HG03280 (cell line): Measurements from ENCODE around the gene NTRK2.

Experiments
- ATAC-seq: cut with Tn5 transposase; IDR thresholded peaks from one replicate; pipeline ENCODE4 v1.9.1; 2021; ENCODE audit warnings: mild to moderate bottlenecking, moderate library complexity; ENCODE audit not compliant: unreplicated experiment

The NTRK2 gene

DNA sequence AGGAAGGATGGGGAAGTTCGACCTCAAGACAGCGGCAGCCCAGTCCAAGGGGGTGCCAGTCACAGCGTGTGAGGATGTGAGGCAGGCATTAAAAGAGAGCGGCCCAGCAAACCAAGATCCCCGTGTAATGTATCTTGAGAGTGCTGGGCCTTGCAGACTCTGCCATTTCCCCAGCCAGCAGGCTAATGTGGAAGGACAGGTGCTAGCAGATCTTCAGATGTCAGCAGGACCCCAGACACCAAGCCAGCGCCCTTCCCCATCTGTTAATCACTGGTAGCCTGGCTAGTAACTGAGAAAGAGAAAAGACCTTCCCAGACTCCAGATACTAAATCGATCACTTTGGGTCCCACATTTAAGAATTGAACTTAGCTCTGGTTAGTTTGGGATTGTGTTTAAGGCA, 62.2 kb downstream of the NTRK2 start:
- no peak for ATAC-seq

DNA sequence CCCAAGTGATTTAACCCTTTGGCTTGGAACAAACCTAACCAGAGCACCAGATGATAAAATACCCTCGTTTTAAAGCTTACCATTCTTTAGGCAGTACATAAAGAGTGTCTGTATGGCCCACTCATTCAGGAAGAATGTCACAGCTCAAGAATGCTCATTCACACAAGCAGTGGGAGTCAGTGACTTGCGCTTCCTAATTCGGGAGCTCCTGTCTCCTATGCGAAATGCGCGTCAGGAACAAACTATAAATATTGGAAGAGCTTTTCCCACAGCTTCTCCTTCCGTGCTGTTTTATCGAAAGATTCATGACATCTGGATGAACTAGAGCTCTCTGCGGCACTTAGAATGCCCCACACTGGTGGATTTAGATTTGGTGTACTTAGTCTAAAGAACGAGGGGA, 66.6 kb downstream of the NTRK2 start:
- no peak for ATAC-seq

DNA sequence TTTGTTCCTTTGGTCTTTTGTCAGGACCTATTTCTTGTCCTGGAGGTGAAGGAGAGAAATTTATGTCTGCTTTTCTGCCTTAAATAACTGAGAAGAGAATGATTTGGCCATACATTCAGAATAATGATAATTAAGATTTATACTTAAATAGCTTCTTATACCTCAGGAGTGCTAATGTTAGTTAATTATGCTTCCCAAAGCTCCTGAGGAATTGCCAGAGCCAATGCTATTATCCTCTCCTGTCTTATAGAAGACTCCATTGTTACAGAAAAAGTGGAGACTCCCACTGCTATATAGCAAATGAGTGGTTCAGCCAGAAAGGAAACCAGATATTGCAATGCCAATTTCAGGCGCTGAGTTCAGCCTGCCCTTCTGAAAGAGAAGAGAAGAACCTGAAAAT, 67.0 kb downstream of the NTRK2 start:
- no peak for ATAC-seq

DNA sequence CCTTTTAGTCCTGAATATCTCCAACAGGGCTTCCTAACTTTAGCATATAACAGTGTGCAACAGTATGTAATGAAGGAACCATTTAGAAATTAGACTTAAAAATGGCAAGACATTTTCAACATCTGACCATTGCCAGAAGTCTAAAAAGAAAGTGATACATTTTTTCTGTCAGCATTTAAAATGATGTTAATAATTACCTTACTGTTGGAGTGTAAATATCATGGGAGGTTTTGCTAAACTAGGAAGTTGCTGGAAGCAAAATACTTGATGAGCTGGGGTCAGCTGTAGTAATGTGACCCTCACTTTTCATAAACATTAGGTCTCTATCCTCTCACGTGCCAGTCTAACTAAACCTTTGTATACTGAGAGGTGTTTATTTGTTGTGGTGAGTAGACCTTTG, 68.8 kb downstream of the NTRK2 start:
- no peak for ATAC-seq

DNA sequence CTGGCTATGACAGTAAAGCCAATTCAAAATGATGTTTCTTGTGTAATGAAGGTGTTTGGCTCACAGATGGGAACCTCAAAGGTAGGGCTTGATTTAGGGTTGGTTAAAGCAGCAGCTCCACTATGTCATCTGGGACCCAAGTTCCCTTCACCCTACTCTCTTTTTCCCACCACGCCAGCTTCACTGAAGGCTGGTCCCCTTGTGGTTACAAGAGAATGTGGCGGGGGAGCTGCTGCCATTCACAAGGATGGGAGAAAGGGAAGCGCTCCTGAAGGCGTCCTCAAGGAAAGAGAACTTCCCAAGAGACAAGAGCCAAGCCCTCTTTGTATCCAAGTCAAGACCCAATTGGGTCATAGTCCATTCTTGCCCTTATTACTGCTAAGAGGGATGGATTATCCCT, 72.7 kb downstream of the NTRK2 start:
- ATAC-seq: no peak

DNA sequence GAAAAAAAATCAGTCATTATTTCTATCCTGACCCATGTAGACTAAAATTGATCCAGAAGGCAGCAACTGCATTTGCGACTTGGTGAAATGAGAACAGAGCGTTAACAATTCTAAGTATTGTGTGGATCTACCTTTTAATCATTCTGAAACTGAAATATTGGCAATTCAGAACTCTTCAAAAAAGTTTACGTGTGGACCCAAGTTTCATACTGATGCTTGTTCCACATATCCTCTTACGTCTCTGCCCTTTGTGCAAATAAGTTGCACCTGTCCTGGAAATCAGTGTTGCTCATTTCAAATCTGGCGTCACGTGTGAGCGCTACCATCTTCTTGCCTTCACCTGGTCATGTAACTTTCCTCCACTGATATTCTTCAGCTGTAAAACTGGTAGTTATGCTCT, 74.7 kb downstream of the NTRK2 start:
- ATAC-seq: peak; percentile 61

DNA sequence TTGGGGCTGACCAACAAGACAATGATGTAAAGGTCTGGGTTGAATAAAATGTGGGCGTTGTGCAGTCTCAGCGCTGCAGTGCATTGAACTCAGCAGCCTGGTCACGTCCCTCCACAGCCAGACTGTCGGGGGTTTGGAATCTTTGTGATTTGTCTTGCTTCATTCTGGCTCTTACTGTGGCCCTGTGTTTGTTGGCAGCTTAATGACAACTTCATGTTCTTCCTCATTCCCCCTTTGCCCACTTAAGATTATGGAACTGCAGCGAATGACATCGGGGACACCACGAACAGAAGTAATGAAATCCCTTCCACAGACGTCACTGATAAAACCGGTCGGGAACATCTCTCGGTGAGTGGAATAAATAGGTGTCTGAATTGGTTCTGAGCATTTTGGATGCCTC, 75.2 kb downstream of the NTRK2 start:
- no peak for ATAC-seq

DNA sequence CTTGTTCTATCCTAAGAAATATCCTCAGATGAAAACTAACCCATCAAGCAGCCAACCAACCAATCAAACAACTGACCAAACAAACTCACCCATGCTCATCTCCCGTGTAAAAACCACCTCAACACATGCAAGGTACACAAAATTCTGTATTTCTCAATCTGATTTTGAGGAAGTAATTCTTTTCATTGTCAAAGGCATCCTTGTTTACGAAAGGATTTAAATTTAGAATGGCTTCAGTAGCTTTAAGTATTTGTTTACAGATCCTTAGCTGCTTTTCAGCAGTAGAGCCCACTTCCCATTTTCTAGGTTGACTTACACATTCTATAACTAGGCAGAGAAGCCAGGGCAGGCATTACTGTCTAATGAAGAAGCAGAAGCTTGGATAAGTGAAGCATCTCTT, 78.6 kb downstream of the NTRK2 start:
- ATAC-seq: no peak

DNA sequence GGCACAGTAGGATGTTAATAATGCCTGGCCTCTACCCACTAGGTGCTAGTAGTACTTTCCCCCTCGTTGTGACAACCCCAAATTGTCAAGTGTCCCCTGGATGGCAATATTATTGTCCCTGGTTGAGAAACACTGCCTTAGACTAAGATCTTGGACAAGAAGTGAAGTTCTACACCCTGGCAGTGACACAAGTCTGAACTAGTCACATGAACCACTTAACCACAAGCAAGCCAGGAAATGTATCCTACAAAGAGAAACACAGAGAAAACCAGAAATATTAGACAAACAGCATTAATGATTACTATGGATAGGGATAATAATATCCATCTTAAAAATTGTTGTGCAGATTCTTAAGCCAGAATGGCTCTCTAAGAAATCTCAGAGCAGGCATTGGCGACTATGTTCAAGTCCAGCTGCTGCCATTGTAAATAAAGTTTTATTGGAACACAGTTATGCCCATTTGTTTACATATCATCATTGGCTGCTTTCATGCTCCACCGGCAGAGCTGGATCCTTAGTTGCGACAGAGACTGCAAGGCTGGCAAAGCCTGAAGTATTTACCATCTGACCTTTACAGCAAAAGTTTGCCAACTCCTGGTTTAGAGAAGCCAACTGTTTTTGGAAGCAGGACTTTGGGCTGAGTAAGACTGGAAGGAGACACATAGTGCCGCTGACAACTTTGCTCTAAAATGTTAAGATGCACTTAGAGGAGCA, 80.8 kb downstream of the NTRK2 start:
- ATAC-seq: no peak

DNA sequence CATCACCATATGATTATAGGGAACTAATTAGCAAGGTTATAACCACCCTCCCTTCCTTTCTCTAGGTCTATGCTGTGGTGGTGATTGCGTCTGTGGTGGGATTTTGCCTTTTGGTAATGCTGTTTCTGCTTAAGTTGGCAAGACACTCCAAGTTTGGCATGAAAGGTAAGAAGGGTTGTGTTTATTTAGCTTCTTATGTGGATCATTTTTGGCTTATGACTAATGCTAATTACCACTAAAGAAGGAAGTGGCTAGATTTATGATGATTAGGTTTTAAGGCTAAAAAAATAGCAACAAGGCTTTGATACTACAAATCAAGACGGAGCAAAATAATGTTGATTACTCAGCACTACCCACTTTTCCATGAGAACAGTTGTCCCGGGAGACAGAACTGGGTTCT, 82.4 kb downstream of the NTRK2 start:
- no peak for ATAC-seq

DNA sequence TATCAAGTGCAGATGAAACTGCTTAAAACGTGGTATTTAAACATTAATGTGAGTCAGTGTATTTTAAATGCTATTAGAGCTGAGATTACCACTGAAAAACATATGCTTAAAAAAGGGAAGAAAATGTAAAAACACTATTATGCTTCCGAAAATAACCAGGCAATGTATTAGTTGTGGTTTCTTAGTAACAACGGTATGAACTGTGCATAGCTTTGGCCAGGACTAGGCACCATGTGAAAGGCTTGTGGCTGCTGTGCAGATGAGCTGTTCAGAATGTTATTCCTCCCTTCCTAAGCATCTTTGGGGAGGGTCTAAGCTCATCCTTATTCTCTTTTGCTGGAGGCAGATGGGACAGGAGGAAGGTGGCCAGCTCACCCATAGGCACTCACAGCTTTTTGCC, 84.9 kb downstream of the NTRK2 start:
- no peak for ATAC-seq

DNA sequence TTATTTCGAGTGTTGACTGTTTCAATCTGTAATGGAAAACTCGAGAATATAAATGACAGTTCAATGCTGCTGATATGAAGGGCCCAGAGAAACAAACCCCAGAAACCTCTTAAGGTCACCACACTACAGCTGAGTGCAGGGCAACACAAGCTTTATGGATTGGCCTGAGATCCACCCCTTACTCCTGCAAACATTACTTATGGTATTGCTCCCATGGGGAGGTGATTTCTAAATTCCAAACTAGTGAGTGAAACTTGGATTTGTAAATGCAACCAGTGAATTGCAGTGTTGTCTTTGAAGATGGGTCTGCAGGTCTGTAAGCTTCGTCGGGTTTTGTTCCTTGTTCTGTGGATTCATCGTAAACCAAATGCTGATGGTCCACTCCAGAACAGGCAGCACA, 85.4 kb downstream of the NTRK2 start:
- no peak for ATAC-seq

DNA sequence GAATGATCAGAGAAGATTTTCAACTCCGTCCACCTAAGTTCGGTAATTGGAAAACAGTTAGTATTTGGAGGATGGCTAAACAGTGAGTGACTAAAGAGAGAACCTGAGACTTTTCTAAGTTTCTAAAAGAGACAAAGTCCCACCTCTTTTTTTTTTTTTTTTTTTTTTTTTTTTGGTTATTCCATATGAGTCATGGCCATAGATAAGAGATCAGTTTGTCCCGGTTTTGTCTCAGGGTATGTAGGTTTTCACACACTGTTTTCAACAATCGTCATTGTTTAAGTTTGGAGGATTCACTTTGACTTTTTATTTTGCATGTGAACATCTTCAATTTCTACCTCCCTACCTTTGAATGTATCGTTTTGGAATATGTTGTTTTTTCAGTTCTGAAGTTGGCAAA, 85.9 kb downstream of the NTRK2 start:
- no peak for ATAC-seq

DNA sequence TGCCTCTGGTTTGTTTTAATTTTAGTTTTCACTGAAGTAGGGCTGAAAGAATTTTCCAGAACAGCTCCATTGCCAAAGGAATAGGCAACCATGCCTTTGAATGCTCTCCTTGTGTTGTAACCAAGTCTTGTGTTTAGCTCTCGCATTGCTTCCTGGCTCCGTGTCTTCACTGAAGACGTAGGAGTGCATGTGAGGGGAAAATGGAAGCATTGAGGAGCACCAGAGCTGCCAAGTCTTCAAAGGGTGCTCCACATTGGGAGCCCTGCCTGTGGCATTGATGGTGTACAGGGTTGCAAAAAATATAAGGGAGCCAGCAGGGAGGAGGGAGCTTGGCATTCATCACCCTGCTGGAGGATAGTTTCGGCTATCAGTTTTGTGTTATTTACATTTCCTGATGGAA, 86.6 kb downstream of the NTRK2 start:
- no peak for ATAC-seq

DNA sequence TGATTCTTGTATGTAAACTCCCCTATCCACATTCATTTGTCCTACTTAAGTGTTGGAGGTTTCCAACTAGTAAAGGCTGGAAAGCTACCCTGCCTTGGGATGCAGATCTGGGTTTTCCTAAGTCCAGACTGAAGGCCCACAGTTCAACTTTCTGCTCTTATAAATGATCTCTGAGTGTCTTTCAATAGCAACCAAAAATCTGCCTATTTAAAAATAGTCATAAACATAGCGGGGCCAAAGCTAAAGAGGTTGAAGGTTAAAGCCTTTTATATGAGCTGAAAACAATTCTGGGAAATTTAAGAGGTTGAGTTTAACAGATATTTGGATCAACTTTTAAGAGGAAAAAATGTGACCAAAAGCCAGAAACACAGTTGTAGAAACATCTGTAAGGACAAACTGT, 87.2 kb downstream of the NTRK2 start:
- ATAC-seq: no peak

DNA sequence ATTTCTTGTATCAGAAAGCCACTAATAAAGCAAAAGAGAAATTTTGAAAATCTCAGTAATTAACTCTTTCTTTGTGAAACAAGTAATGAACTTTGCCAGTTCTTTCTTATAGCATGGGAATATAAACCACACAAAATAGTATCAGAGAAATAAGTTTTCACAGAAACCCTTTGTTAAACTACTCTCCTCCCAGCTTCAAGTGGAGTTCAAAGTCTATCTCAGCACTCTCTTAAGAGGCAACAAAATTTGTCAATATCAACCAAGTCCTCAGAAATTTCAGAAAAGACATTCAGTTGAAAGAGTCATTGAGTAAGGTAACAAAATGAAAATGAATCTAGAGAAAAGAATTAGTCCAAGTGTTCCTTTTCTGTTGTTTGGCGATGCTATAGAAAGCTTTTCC, 89.3 kb downstream of the NTRK2 start:
- peak; percentile 2 for ATAC-seq

DNA sequence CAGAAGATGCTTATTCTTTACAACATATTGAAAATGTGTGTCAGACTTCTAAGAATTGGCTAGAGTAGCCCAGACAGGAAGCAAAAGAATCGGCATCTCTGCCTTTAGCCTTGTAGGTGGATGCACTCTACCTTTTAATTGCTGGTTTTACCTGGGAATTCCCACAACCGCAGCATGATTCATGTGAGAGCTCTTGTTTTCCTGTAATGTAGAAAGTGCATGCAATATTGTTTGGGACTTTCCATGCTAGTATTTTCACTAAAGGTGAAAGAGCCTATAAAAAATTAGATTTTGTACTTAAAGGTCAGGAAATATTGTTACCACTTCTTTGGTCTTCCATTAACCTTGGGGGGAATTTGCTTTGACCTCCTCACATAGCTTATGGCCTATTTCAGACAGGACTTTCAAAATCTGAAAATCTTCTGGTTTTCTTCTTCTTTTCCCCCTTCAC, 89.8 kb downstream of the NTRK2 start:
- peak; percentile 45 for ATAC-seq

DNA sequence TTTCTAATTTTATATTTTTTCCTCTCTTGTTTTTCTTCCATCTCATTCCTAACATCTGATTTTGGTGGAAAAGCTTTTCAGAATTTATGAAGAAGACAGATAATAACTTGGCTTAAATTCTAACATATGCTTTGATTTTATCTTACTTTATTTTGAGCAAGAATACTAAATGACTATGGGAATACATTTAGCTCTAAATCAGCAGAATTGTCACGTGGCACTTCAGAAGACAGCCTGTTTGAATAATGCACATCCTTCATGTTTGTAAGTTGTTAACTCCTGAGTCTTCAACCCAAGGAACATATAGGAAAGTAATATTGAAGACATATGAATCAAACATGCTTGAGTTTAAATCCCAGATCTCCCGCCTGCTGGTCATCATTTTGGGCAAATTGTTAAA, 90.3 kb downstream of the NTRK2 start:
- ATAC-seq: no peak

DNA sequence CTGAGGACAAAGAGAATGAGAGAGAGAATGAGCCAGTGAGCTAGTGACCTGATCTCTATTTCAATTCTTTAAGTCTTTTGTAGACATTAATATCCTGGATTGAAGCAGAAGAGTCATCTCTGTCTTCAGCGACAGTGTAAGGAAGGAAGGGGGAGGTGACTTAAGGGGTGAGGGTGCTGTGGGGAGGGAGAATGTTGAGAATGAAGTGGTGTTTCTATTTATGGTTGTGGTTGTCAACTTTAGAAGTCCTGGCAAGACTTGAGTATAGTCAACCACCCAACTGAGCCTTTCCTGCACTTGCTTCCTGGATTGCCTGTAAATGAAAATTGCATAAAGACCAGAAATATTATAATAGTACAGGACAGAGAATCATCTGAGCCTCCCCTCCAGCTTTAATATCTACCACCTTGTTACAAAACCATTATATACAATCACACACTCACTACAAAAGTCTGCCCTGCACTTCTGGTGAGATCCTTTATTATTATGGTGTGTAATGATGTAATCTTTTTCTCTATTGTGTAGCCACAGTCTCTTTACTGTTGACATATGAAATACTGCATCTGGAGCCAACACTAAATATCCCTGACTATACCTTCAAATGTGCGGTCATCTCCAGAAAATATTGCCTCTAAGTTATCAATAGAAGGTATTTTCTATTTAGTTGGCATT, 91.7 kb downstream of the NTRK2 start:
- no peak for ATAC-seq

DNA sequence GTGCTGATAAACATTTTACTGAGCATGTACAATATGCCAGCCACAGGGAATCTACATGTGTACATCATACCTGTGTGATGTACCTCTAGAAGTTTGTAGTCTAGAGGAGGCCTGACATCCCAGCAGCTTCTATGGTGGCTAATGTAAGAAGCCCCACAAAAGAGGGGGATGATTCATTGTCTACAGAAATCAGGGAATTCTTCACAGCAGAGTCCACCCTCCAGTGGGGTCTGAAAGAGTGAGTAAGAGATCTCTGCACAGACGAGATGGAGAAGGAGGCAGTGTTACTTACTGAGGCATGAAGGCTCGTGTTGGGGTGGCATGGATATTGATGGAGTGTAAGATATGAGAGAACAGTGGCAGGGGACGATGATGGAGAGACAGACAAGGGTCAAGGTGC, 103.0 kb downstream of the NTRK2 start:
- no peak for ATAC-seq

DNA sequence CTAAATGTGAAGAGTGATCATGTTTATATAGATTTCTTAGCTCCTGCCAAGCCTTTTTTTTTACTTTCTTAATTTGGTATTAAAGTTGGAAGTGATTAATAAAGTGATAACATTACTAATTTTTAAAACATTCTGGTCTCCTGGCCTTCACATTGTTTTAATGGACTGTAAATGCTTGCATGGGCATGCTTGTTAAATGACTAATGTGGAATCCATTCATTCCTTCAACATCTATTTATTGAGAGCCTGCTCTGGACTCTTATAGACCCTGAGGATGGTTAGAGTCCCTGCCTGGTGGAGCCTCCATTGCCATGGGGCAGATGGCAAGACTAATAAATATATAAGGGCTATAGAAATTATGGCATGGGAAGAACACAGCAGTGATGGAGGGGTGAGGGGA, 103.5 kb downstream of the NTRK2 start:
- ATAC-seq: no peak

DNA sequence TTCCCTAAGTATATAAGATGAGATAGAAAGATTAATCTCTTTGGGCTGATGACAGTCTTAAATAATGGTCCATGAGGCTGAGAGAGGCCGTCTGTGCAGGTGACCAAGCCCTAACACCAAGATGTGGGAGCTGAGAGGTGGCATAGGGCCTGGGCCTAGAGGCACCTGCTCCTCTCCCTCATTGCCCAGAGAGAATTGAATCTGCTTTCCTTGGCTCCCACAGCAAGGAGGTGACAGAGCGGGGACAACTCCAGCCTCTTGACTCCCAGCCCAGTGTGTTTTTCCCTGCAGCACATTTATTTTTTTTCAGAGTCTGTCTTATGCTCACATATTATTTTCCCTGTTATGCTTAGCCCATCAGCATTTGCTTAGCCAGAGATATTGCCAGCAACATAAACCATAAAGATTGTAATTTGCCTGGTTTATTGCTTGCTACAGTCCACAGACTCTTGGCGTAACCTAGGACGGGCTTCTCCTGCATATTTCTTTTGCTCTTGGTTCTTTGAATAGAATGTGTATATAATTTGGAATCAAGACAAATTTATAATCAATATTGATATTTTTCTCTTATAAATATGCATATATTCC, 105.6 kb downstream of the NTRK2 start:
- ATAC-seq: no peak
